Trophoblast cell (in vitro differentiated cells and primary cell): ENCODE measurements around the gene IFNGR2.

Source experiments
- DNase-seq, 2 donors: peaks; one replicate each; pipeline ENCODE4 v3.0.0-alpha.2; 2016
- H2AFZ ChIP-seq: 2 replicates; pipeline ENCODE4 v1.6.1; 2013; ENCODE audit warnings: low read length, moderate library complexity, mild to moderate bottlenecking; ENCODE audit not compliant: insufficient read depth, poor library complexity
- H2AK5ac ChIP-seq: 2 replicates; pipeline ENCODE4 v1.6.1; 2013; ENCODE audit warnings: mild to moderate bottlenecking, low read length
- H2BK120ac ChIP-seq: 2 replicates; pipeline ENCODE4 v1.6.1; 2013; ENCODE audit warnings: low read length, mild to moderate bottlenecking, moderate library complexity; ENCODE audit not compliant: insufficient read depth, poor library complexity
- H2BK12ac ChIP-seq: 2 replicates; pipeline ENCODE4 v1.6.1; 2013; ENCODE audit warnings: mild to moderate bottlenecking, low read length, moderate library complexity
- H2BK5ac ChIP-seq: 2 replicates; pipeline ENCODE4 v1.6.1; 2013; ENCODE audit warnings: low read length, low read depth, moderate library complexity, mild to moderate bottlenecking; ENCODE audit not compliant: poor library complexity
- H3K14ac ChIP-seq: 2 replicates; pipeline ENCODE4 v1.6.1; 2013; ENCODE audit warnings: mild to moderate bottlenecking, low read length
- H3K18ac ChIP-seq: 2 replicates; pipeline ENCODE4 v1.6.1; 2013; ENCODE audit warnings: mild to moderate bottlenecking, low read length
- H3K23ac ChIP-seq: 2 replicates; pipeline ENCODE4 v1.6.1; 2013; ENCODE audit warnings: low read length
- H3K27ac ChIP-seq: 2 replicates; pipeline ENCODE4 v1.5.1; 2013; ENCODE audit warnings: low read depth, mild to moderate bottlenecking, inconsistent platforms, low read length, moderate library complexity
- H3K27me3 ChIP-seq: 2 replicates; pipeline ENCODE4 v1.6.1; 2013; ENCODE audit warnings: inconsistent platforms, mild to moderate bottlenecking, low read length, moderate library complexity; ENCODE audit not compliant: insufficient read depth
- H3K36me3 ChIP-seq, 2 experiments: 1 replicate in 1 of 2; 2 replicates in 1 of 2; pipeline ENCODE4 v1.6.1; 2013; ENCODE audit warnings: low read length in 2 of 2, mild to moderate bottlenecking in 2 of 2, moderate library complexity in 1 of 2; ENCODE audit not compliant: insufficient read depth in 2 of 2, control insufficient read depth in 1 of 2
- H3K4ac ChIP-seq: 2 replicates; pipeline ENCODE4 v1.6.1; 2013; ENCODE audit warnings: low read depth, mild to moderate bottlenecking, low read length, moderate library complexity
- H3K4me1 ChIP-seq, 2 experiments: 1 replicate in 1 of 2; 2 replicates in 1 of 2; pipeline ENCODE4 v1.6.1; 2013; ENCODE audit warnings: low read length in 2 of 2, mild to moderate bottlenecking in 2 of 2, moderate library complexity in 1 of 2; ENCODE audit not compliant: insufficient read depth in 2 of 2, control insufficient read depth in 1 of 2
- H3K4me2 ChIP-seq: 2 replicates; pipeline ENCODE4 v1.6.1; 2013; ENCODE audit warnings: inconsistent platforms, mild to moderate bottlenecking, low read length, moderate library complexity
- H3K4me3 ChIP-seq: 2 replicates; pipeline ENCODE4 v1.5.1; 2013; ENCODE audit warnings: mild to moderate bottlenecking, low read depth, low read length, inconsistent platforms
- H3K79me1 ChIP-seq: one replicate; pipeline ENCODE4 v1.6.1; 2013; ENCODE audit warnings: low read length
- H3K79me2 ChIP-seq: 2 replicates; pipeline ENCODE4 v1.6.1; 2013; ENCODE audit warnings: low read length, mild to moderate bottlenecking; ENCODE audit not compliant: control insufficient read depth, insufficient read depth, poor library complexity
- H3K9ac ChIP-seq: 2 replicates; pipeline ENCODE4 v1.6.1; 2013; ENCODE audit warnings: mild to moderate bottlenecking, low read length
- H3K9me3 ChIP-seq: 2 replicates; pipeline ENCODE4 v1.6.1; 2013; ENCODE audit warnings: low read depth, mild to moderate bottlenecking, control low read depth, inconsistent platforms, low read length; ENCODE audit not compliant: insufficient read depth
- H4K12ac ChIP-seq: 2 replicates; pipeline ENCODE4 v1.6.1; 2013; ENCODE audit warnings: low read depth, mild to moderate bottlenecking, low read length, moderate library complexity
- H4K8ac ChIP-seq: 2 replicates; pipeline ENCODE4 v1.6.1; 2013; ENCODE audit warnings: low read depth, mild to moderate bottlenecking, low read length, moderate library complexity
- H4K91ac ChIP-seq: one replicate; pipeline ENCODE4 v1.6.1; 2013; ENCODE audit warnings: low read depth, mild to moderate bottlenecking, low read length, moderate library complexity
- WGBS: extraction: QIAGEN DNeasy Blood & Tissue Kit; methylation state at CpG from one replicate; pipeline ENCODE4 v1.1.7; 2013; ENCODE audit warnings: missing lambda C conversion rate; ENCODE audit not compliant: insufficient read length, insufficient coverage; ENCODE audit errors: extremely low coverage; 5-methylcytosine and 5-hydroxymethylcytosine counted together

IFNGR2 gene

GRCh38 chr21:33414068-33414467, 10.9 kb downstream of the IFNGR2 start:
- no peaks in the 10 kb centered on the region for H3K79me1 ChIP-seq
- H3K79me2 ChIP-seq, result peaks cover 3% of the 10 kb centered on the region
- H4K12ac ChIP-seq, result no peak overlapping the region
- H3K36me3 ChIP-seq, result peaks cover 14 to 18% of the 10 kb centered on the region in 2 experiments
- no peak overlapping the region for H3K4me2 ChIP-seq
- peak overlapping the region; percentile 17 for H3K18ac ChIP-seq
- no peak overlapping the region for H2AFZ ChIP-seq
- H2BK120ac ChIP-seq, result no peak overlapping the region
- no CpG with 5 or more reads among the region's 14 CpGs for WGBS
- H2AK5ac ChIP-seq, result no peak overlapping the region
- no peaks in the 10 kb centered on the region for H3K27me3 ChIP-seq
- no peak overlapping the region for H3K27ac ChIP-seq
- H3K14ac ChIP-seq, result no peak overlapping the region
- no peak overlapping the region for H4K8ac ChIP-seq
- H4K91ac ChIP-seq, result no peak overlapping the region
- H3K4ac ChIP-seq, result peak overlapping the region; percentile 10
- H3K4me3 ChIP-seq, result no peak overlapping the region
- H3K9me3 ChIP-seq, result no peaks in the 10 kb centered on the region
- peaks cover 4 to 6% of the 10 kb centered on the region in 2 experiments for H3K4me1 ChIP-seq
- H2BK12ac ChIP-seq, result no peak overlapping the region
- H2BK5ac ChIP-seq, result no peak overlapping the region
- DNase-seq, result no peak
- H3K9ac ChIP-seq, result no peak overlapping the region
- H3K23ac ChIP-seq, result no peak overlapping the region

GRCh38 chr21:33414926-33415325, 11.7 kb downstream of the IFNGR2 start:
- no peak for DNase-seq

DNA sequence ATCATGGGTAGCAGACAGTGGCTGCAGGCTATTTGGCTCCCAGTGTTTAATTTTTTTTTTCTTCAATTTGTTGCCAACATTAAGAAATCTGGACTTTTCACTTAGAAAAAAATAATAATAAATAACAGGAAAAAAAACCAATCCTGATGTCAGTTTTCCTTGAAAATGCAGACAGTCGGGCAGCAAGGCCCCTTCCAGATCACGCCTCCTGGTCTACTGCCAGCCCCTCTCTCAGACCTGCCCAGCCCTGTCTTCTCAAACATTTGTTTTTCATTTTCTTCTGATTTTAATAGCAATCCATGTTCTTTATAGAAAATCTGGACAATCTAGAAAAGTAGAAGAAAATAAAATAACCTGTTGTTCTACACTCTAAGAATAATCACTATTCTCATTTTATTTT, 15.5 kb downstream of the IFNGR2 start:
- H3K9me3 ChIP-seq, result no peaks in the 10 kb centered on the region
- H3K9ac ChIP-seq, result no peak overlapping the region
- no peak overlapping the region for H2BK12ac ChIP-seq
- H2AFZ ChIP-seq, result no peak overlapping the region
- H3K14ac ChIP-seq, result no peak overlapping the region
- H3K79me2 ChIP-seq, result peaks cover 3% of the 10 kb centered on the region
- no peaks in the 10 kb centered on the region for H3K79me1 ChIP-seq
- no peak overlapping the region for H3K18ac ChIP-seq
- no peak overlapping the region for H2BK5ac ChIP-seq
- peaks cover 23 to 29% of the 10 kb centered on the region in 2 experiments for H3K36me3 ChIP-seq
- H3K27me3 ChIP-seq, result no peaks in the 10 kb centered on the region
- no peak overlapping the region for H2AK5ac ChIP-seq
- no peak for DNase-seq
- H3K4me1 ChIP-seq, result no peaks in the 10 kb centered on the region
- H3K4me2 ChIP-seq, result no peak overlapping the region
- no peak overlapping the region for H3K4me3 ChIP-seq
- H4K12ac ChIP-seq, result no peak overlapping the region
- H4K8ac ChIP-seq, result no peak overlapping the region
- no peak overlapping the region for H3K23ac ChIP-seq
- no peak overlapping the region for H3K4ac ChIP-seq
- H4K91ac ChIP-seq, result no peak overlapping the region
- no CpG with 5 or more reads among the region's 2 CpGs for WGBS
- no peak overlapping the region for H2BK120ac ChIP-seq
- no peak overlapping the region for H3K27ac ChIP-seq

More at GRCh38 chr21:33414926-33415325, 11.7 kb downstream of the IFNGR2 start:
- Histone ChIP-seq H2BK12ac (no peak overlapping the region), H3K14ac (no peak overlapping the region), H3K4me1 (peaks cover 4 to 6% of the 10 kb centered on the region in 2 experiments), H3K9me3 (no peaks in the 10 kb centered on the region), H2AFZ (no peak overlapping the region), H2BK120ac (no peak overlapping the region), H3K79me1 (no peaks in the 10 kb centered on the region), H2AK5ac (no peak overlapping the region), H4K91ac (no peak overlapping the region), H4K8ac (no peak overlapping the region), H3K18ac (no peak overlapping the region), H3K27me3 (no peaks in the 10 kb centered on the region), H4K12ac (no peak overlapping the region), H3K4ac (peak overlapping the region; percentile 47), H3K36me3 (peaks cover 17 to 21% of the 10 kb centered on the region in 2 experiments), H3K27ac (no peak overlapping the region), H3K23ac (no peak overlapping the region), H3K9ac (no peak overlapping the region), H2BK5ac (no peak overlapping the region), H3K4me3 (no peak overlapping the region), H3K79me2 (peaks cover 3% of the 10 kb centered on the region), H3K4me2 (no peak overlapping the region)
- WGBS, result no CpG with 5 or more reads among the region's 11 CpGs

DNA sequence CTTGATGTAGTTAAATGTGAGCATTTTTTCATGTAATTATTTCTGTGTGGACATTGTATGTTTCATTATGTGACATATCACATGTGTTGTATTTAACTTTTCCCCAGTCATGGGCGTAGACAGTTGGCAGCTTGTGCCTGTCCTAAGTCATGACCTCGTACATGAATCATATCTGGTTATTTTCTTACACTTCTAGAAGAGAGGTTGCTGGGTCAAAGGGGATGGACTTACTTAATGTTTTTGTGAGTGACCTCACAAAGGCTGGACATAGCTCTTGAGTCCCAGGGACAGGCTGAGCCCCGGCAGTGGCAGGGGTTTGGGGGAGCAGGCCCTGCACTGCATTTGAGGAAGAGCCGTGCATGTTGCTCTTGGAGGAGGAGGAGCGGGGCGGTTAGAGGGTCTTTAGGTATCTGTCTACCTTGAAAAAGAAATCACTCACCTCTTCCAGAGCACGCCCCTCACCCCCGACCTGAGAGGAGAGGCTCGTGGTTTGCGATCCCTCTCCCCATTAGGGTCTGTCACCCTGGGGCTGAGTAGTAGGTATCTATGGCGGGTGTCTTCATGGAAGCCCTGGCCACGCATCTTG, 16.4 kb downstream of the IFNGR2 start:
- H4K8ac ChIP-seq, result no peak overlapping the region
- peaks cover 3% of the 10 kb centered on the region for H3K79me2 ChIP-seq
- no peaks in the 10 kb centered on the region for H3K4me1 ChIP-seq
- H3K23ac ChIP-seq, result no peak overlapping the region
- H3K9ac ChIP-seq, result no peak overlapping the region
- H3K9me3 ChIP-seq, result no peaks in the 10 kb centered on the region
- H2AFZ ChIP-seq, result no peak overlapping the region
- H4K91ac ChIP-seq, result no peak overlapping the region
- H3K27me3 ChIP-seq, result no peaks in the 10 kb centered on the region
- no peak overlapping the region for H4K12ac ChIP-seq
- no peaks in the 10 kb centered on the region for H3K79me1 ChIP-seq
- H2AK5ac ChIP-seq, result no peak overlapping the region
- WGBS, result no CpG with 5 or more reads among the region's 12 CpGs
- H2BK12ac ChIP-seq, result no peak overlapping the region
- no peak overlapping the region for H3K18ac ChIP-seq
- H3K4me2 ChIP-seq, result no peak overlapping the region
- H3K27ac ChIP-seq, result no peak overlapping the region
- no peak overlapping the region for H3K4ac ChIP-seq
- no peak overlapping the region for H2BK5ac ChIP-seq
- H2BK120ac ChIP-seq, result no peak overlapping the region
- peak in 1 of 2 donors; percentile 53 for DNase-seq
- H3K4me3 ChIP-seq, result no peak overlapping the region
- no peak overlapping the region for H3K14ac ChIP-seq
- peaks cover 30 to 39% of the 10 kb centered on the region in 2 experiments for H3K36me3 ChIP-seq
